ENCODE data around the gene ZNF471.

Gene ZNF471

GRCh38 chr19:56543776-56544175 is 36.1 kb downstream of the ZNF471 start:
- no peak overlapping the region for H3K4me3 ChIP-seq (ENCODE audit: low read depth, low read length)
- H3K9me3 ChIP-seq (ENCODE audit: control insufficient read depth, low read length) = no peaks in the 10 kb centered on the region
- no peaks in the 10 kb centered on the region for H3K36me3 ChIP-seq (ENCODE audit: control insufficient read depth, insufficient read depth, low read length)

GRCh38 chr19:56547535-56547934 is 39.9 kb downstream of the ZNF471 start:
- Histone ChIP-seq H3K27me3 (ENCODE audit: control insufficient read depth, insufficient read depth, low read length) (no peaks in the 10 kb centered on the region), H3K27ac (no peak overlapping the region), H2AFZ (no peak overlapping the region), H3K9me3 (ENCODE audit: control insufficient read depth, low read length) (no peaks in the 10 kb centered on the region), H3K4me1 (no peaks in the 10 kb centered on the region), H3K4me3 (ENCODE audit: low read depth, low read length) (no peak overlapping the region), H3K79me2 (no peaks in the 10 kb centered on the region), H3K4me2 (ENCODE audit: low read length) (no peak overlapping the region), H3K9ac (no peak overlapping the region), H3K36me3 (ENCODE audit: control insufficient read depth, insufficient read depth, low read length) (peaks cover 5% of the 10 kb centered on the region)
- TF ChIP-seq CTCF (IDR thresholded peaks at IDR 0.05) = no peak

More at GRCh38 chr19:56543776-56544175, 36.1 kb downstream of the ZNF471 start:
- H3K27me3 ChIP-seq (ENCODE audit: control insufficient read depth, insufficient read depth, low read length) = no peaks in the 10 kb centered on the region
- H3K4me2 ChIP-seq (ENCODE audit: low read length) = no peak overlapping the region
- no peaks in the 10 kb centered on the region for H3K4me1 ChIP-seq
- no peak overlapping the region for H3K27ac ChIP-seq
- TF ChIP-seq CTCF (IDR thresholded peaks at IDR 0.05) = no peak
- H3K9ac ChIP-seq = no peak overlapping the region
- no peaks in the 10 kb centered on the region for H3K79me2 ChIP-seq
- H2AFZ ChIP-seq = no peak overlapping the region

- Histone ChIP-seq H3K27ac (no peak overlapping the region), H3K27me3 (ENCODE audit: control insufficient read depth, insufficient read depth, low read length) (no peaks in the 10 kb centered on the region), H3K9me3 (ENCODE audit: control insufficient read depth, low read length) (peaks cover 10% of the 10 kb centered on the region), H3K4me3 (ENCODE audit: low read depth, low read length) (no peak overlapping the region), H2AFZ (no peak overlapping the region), H3K36me3 (ENCODE audit: control insufficient read depth, insufficient read depth, low read length) (peaks cover 7% of the 10 kb centered on the region), H3K4me2 (ENCODE audit: low read length) (no peak overlapping the region), H3K79me2 (no peaks in the 10 kb centered on the region), H3K4me1 (no peaks in the 10 kb centered on the region), H3K9ac (no peak overlapping the region)
- no peak for TF ChIP-seq CTCF (IDR thresholded peaks at IDR 0.05)
These were observed 46.7 kb downstream of the ZNF471 start for GRCh38 chr19:56554272-56554869.

DNA sequence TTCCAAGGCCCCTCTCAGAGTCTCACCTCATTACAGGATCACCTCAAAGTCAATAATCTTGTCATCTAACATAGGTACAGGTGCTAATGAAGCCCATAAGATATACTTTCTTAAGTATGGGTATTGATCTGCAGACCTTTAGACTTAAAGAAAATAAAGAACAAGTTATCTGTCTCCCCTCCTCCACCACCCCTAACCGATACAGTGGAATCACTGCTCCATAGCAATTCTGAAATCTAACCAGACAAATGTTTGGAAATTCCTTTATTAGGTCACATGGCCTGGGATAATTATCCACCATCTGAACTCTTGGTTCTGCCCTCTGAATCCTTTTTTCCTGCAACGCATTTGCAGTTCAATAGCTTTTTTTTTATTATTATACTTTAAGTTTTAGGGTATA is 55.1 kb downstream of the ZNF471 start:
- Histone ChIP-seq H2AFZ (no peak overlapping the region), H3K36me3 (ENCODE audit: control insufficient read depth, insufficient read depth, low read length) (no peaks in the 10 kb centered on the region), H3K9ac (no peak overlapping the region), H3K27ac (no peak overlapping the region), H3K79me2 (no peaks in the 10 kb centered on the region), H3K9me3 (ENCODE audit: control insufficient read depth, low read length) (no peaks in the 10 kb centered on the region), H3K4me3 (ENCODE audit: low read depth, low read length) (no peak overlapping the region), H3K27me3 (ENCODE audit: control insufficient read depth, insufficient read depth, low read length) (no peaks in the 10 kb centered on the region), H3K4me2 (ENCODE audit: low read length) (no peak overlapping the region), H3K4me1 (no peaks in the 10 kb centered on the region)
- TF ChIP-seq CTCF (IDR thresholded peaks at IDR 0.05) = no peak

DNA sequence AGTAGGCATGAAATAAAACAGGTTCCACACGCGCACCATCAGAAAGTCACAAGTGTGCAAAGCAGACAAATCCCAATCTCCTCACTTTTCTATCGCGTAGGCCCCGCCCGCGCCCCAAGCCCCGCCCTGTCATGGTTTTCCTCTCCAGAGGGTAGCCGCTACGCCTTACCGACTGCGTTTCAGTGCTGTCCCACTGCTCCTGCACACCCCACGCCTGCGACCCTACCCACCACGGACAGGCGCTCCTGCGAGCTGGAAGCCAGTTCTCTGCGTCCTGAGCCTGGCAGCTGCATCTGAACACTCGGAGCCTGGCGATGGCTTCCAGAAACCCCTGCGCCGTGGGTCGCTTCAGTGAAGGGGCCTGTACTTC is 59.2 kb downstream of the ZNF471 start:
- Histone ChIP-seq H3K27me3 (ENCODE audit: control insufficient read depth, insufficient read depth, low read length) (no peaks in the 10 kb centered on the region), H3K4me1 (no peaks in the 10 kb centered on the region), H3K27ac (peak overlapping the region; percentile 64), H3K4me2 (ENCODE audit: low read length) (peak overlapping the region; percentile 89), H3K79me2 (no peaks in the 10 kb centered on the region), H3K9me3 (ENCODE audit: control insufficient read depth, low read length) (no peaks in the 10 kb centered on the region), H2AFZ (peak overlapping the region; percentile 82), H3K4me3 (ENCODE audit: low read depth, low read length) (peak overlapping the region; percentile 97), H3K9ac (no peak overlapping the region), H3K36me3 (ENCODE audit: control insufficient read depth, insufficient read depth, low read length) (no peaks in the 10 kb centered on the region)
- TF ChIP-seq CTCF (IDR thresholded peaks at IDR 0.05) = no peak

Data from parathyroid adenoma (tissue), 2 donors.